Measurements from ENCODE around the gene FOXP4. TPM values are rescaled to one million over a fixed set of nuclear protein-coding genes. Genes with fewer than 3 reads are reported as not detected.

The FOXP4 gene
- total and polyA plus RNA-seq, 2 of the 13 experiments (the other 11 are each of a cell fraction or from before 2014, with no cell fraction given): 11.0 to 12.4 TPM

- TF ChIP-seq ZNF770 (CRISPR knock-in tag; IDR thresholded peaks at IDR 0.05): peak; percentile 66; the same call in 1 of the 2 replicates
- TF ChIP-seq SIX4 (CRISPR knock-in tag; IDR thresholded peaks at IDR 0.05): peak; percentile 76; the same call in 1 of the 2 replicates
- TF ChIP-seq HNF4A (CRISPR knock-in tag; IDR thresholded peaks at IDR 0.05): peak; percentile 96
- TF ChIP-seq MLXIP (CRISPR knock-in tag; IDR thresholded peaks at IDR 0.05; ENCODE audit: borderline replicate concordance): no peak
- peak; percentile 90 for TF ChIP-seq SPEN (CRISPR knock-in tag; IDR thresholded peaks at IDR 0.05; ENCODE audit: low read depth)
- peak; percentile 91 for TF ChIP-seq ZBED4 (CRISPR knock-in tag; IDR thresholded peaks at IDR 0.05; ENCODE audit: borderline replicate concordance)
- no peak for TF ChIP-seq ADNP (CRISPR knock-in tag; IDR thresholded peaks at IDR 0.05)
- TF ChIP-seq SOX13 (IDR thresholded peaks at IDR 0.05): peak; percentile 91
- TF ChIP-seq SOX13 (CRISPR knock-in tag; conservative IDR thresholded peaks at IDR 0.05 in 1 of 2, IDR thresholded peaks at IDR 0.05 in 1 of 2): peak in 1 of 2 experiments; percentile 96; a peak in 2 of 4 replicates
- TF ChIP-seq SMAD1 (CRISPR knock-in tag; IDR thresholded peaks at IDR 0.05; ENCODE audit: borderline replicate concordance, low read depth): peak; percentile 85; the same call in 1 of the 2 replicates
- TF ChIP-seq FOXO1 (CRISPR knock-in tag; IDR thresholded peaks at IDR 0.05): peak; percentile 99
- peak; percentile 87 for TF ChIP-seq POGZ (CRISPR knock-in tag; IDR thresholded peaks at IDR 0.05)
- TF ChIP-seq HMG20B (CRISPR knock-in tag; conservative IDR thresholded peaks at IDR 0.05): peak; percentile 81; the same call in 1 of the 2 replicates
- no peak for TF ChIP-seq FLYWCH1 (CRISPR knock-in tag; IDR thresholded peaks at IDR 0.05)
- peak; percentile 88; the same call in 1 of the 2 replicates for TF ChIP-seq ARID2 (CRISPR knock-in tag; IDR thresholded peaks at IDR 0.05; ENCODE audit: borderline replicate concordance)
- TF ChIP-seq ZBTB37 (CRISPR knock-in tag; IDR thresholded peaks at IDR 0.05): no peak
These were observed 22.6 kb downstream of the FOXP4 start (continued) for GRCh38 chr6:41568585-41569384.

Data from HepG2 (cell line).